ENCODE results near the gene WDR17. TPM values are rescaled to one million over a fixed set of nuclear protein-coding genes. Genes with fewer than 3 reads are reported as not detected.
A peak's percentile ranks its signal among the peaks of the same experiment; 100 is the strongest.

The WDR17 gene
- total RNA-seq, 2 experiments from 2014 or later = 0.47 to 0.64 TPM

- Mint-ChIP-seq H3K27me3 (no peaks in the 10 kb centered on the region), H3K4me3 (no peak overlapping the region), H3K4me1 (ENCODE audit: low read depth) (no peaks in the 10 kb centered on the region), H3K27ac (no peak overlapping the region), H3K36me3 (ENCODE audit: low read depth) (no peaks in the 10 kb centered on the region), H3K9me3 (no peaks in the 10 kb centered on the region)
- CTCF ChIA-PET = no interaction called here
- Histone ChIP-seq H3K4me1 (ENCODE audit: insufficient read depth, low read length) (no peaks in the 10 kb centered on the region), H3K27ac (ENCODE audit: low read depth in 1 of 2, low read length in 2 of 2) (no peak overlapping the region), H3K4me3 (ENCODE audit: low read length) (no peak overlapping the region), H3K27me3 (ENCODE audit: control insufficient read depth in 1 of 2, insufficient read depth in 2 of 2, low read length in 2 of 2) (no peaks in the 10 kb centered on the region), H3K36me3 (ENCODE audit: insufficient read depth, low read length) (no peaks in the 10 kb centered on the region), H3K9me3 (ENCODE audit: control insufficient read depth in 1 of 2, insufficient read depth in 1 of 2, low read length in 2 of 2) (no peaks in the 10 kb centered on the region)
- DNase-seq = no peak
- POLR2A ChIA-PET = no interaction called here
- intact Hi-C loops (cut with DNase I, micrococcal nuclease) = no loop called here
- no peak for ATAC-seq (ENCODE audit: poor library complexity)
- TF ChIP-seq CTCF (IDR thresholded peaks at IDR 0.05) = no peak
These were observed 33.2 kb upstream of the WDR17 start for GRCh38 chr4:176032454-176032853.

- ChIA-PET POLR2A (no interaction called here), CTCF (interaction anchor here (1.4 kb wide), 1 partner anchor 1013 kb away, joined by 3 read pairs; no protein-coding TSS in a partner anchor)
These were observed 31.1 kb upstream of the WDR17 start for GRCh38 chr4:176034499-176034898.

GRCh38 chr4:176034936-176035335 is 30.7 kb upstream of the WDR17 start:
- H3K4me3 ChIP-seq (ENCODE audit: low read length) = no peak overlapping the region
- H3K9me3 ChIP-seq (ENCODE audit: control insufficient read depth in 1 of 2, insufficient read depth in 1 of 2, low read length in 2 of 2) = no peaks in the 10 kb centered on the region
- intact Hi-C loops (cut with DNase I, micrococcal nuclease) = loop anchor here in 1 of 2 experiments (5.0 kb wide), 1 partner anchor 1012 kb away; no protein-coding TSS in a partner anchor
- no peak for TF ChIP-seq CTCF (IDR thresholded peaks at IDR 0.05)
- H3K36me3 ChIP-seq (ENCODE audit: insufficient read depth, low read length) = no peaks in the 10 kb centered on the region
- H3K4me1 ChIP-seq (ENCODE audit: insufficient read depth, low read length) = no peaks in the 10 kb centered on the region
- ATAC-seq (ENCODE audit: poor library complexity) = no peak
- Mint-ChIP-seq H3K27me3 (no peaks in the 10 kb centered on the region), H3K9me3 (peaks cover 8% of the 10 kb centered on the region), H3K27ac (no peak overlapping the region), H3K4me3 (no peak overlapping the region), H3K4me1 (ENCODE audit: low read depth) (no peaks in the 10 kb centered on the region), H3K36me3 (ENCODE audit: low read depth) (no peaks in the 10 kb centered on the region)
- H3K27me3 ChIP-seq (ENCODE audit: control insufficient read depth in 1 of 2, insufficient read depth in 2 of 2, low read length in 2 of 2) = no peaks in the 10 kb centered on the region
- CTCF ChIA-PET = interaction anchor here (1.4 kb wide), 1 partner anchor 1013 kb away, joined by 3 read pairs; no protein-coding TSS in a partner anchor
- no peak overlapping the region for H3K27ac ChIP-seq (ENCODE audit: low read depth in 1 of 2, low read length in 2 of 2)
- POLR2A ChIA-PET = no interaction called here
- no peak for DNase-seq

More at GRCh38 chr4:176034499-176034898, 31.1 kb upstream of the WDR17 start:
- H3K4me3 ChIP-seq (ENCODE audit: low read length) = no peak overlapping the region
- peaks cover 8% of the 10 kb centered on the region for H3K9me3 Mint-ChIP-seq
- intact Hi-C loops (cut with DNase I, micrococcal nuclease) = no loop called here
- H3K4me1 ChIP-seq (ENCODE audit: insufficient read depth, low read length) = no peaks in the 10 kb centered on the region
- ATAC-seq (ENCODE audit: poor library complexity) (no peak), DNase-seq (peak in 4 of 14 experiments; percentile 29 to 54 (median 42))
- H3K27me3 ChIP-seq (ENCODE audit: control insufficient read depth in 1 of 2, insufficient read depth in 2 of 2, low read length in 2 of 2) = no peaks in the 10 kb centered on the region
- no peak overlapping the region for H3K27ac ChIP-seq (ENCODE audit: low read depth in 1 of 2, low read length in 2 of 2)
- no peaks in the 10 kb centered on the region for H3K4me1 Mint-ChIP-seq (ENCODE audit: low read depth)
- no peak overlapping the region for H3K4me3 Mint-ChIP-seq
- no peaks in the 10 kb centered on the region for H3K36me3 Mint-ChIP-seq (ENCODE audit: low read depth)
- no peaks in the 10 kb centered on the region for H3K9me3 ChIP-seq (ENCODE audit: control insufficient read depth in 1 of 2, insufficient read depth in 1 of 2, low read length in 2 of 2)
- no peaks in the 10 kb centered on the region for H3K36me3 ChIP-seq (ENCODE audit: insufficient read depth, low read length)
- H3K27me3 Mint-ChIP-seq = no peaks in the 10 kb centered on the region
- H3K27ac Mint-ChIP-seq = no peak overlapping the region
- peak; percentile 23 for TF ChIP-seq CTCF (IDR thresholded peaks at IDR 0.05)

Data from CD4-positive, alpha-beta T cell (primary cell).